Mesenchymal stem cell (in vitro differentiated cells and primary cell): ENCODE results near the gene MACIR.
"Not testable (repeated sequence)": the region's sequence is repeated elsewhere in the genome, so short reads cannot be mapped to it uniquely, and the experiment has no call there.

ENCODE experiments used
- DNase-seq: peaks from one replicate; pipeline ENCODE4 v3.0.0-alpha.2; 2013
- H2AFZ ChIP-seq: one replicate; pipeline ENCODE4 v1.6.1; 2013; ENCODE audit warnings: low read depth, mild to moderate bottlenecking, control low read depth, inconsistent platforms, low read length, moderate library complexity
- H2AK5ac ChIP-seq: 2 replicates; pipeline ENCODE4 v1.6.1; 2013; ENCODE audit warnings: low read length, moderate library complexity, mild to moderate bottlenecking, inconsistent platforms; ENCODE audit not compliant: severe bottlenecking
- H2BK120ac ChIP-seq: one replicate; pipeline ENCODE4 v1.6.1; 2013; ENCODE audit warnings: low read depth, mild to moderate bottlenecking, inconsistent platforms, low read length, moderate library complexity
- H2BK12ac ChIP-seq, 2 experiments: one replicate each; pipeline ENCODE4 v1.6.1; 2013; ENCODE audit warnings: inconsistent platforms in 2 of 2, low read length in 2 of 2, mild to moderate bottlenecking in 2 of 2, moderate library complexity in 2 of 2, control low read depth in 1 of 2
- H2BK15ac ChIP-seq: one replicate; pipeline ENCODE4 v1.6.1; 2013; ENCODE audit warnings: mild to moderate bottlenecking, low read depth, inconsistent platforms; ENCODE audit not compliant: poor library complexity, severe bottlenecking
- H2BK5ac ChIP-seq: 2 replicates; pipeline ENCODE4 v1.6.1; 2013; ENCODE audit warnings: low read depth, mild to moderate bottlenecking, low read length, control low read depth, inconsistent platforms; ENCODE audit not compliant: poor library complexity, severe bottlenecking
- H3K14ac ChIP-seq, 2 experiments: one replicate each; pipeline ENCODE4 v1.6.1; 2013; ENCODE audit warnings: inconsistent platforms in 2 of 2, low read length in 2 of 2, control low read depth in 1 of 2, mild to moderate bottlenecking in 1 of 2, moderate library complexity in 1 of 2
- H3K18ac ChIP-seq, 2 experiments: one replicate each; pipeline ENCODE4 v1.6.1; 2013; ENCODE audit warnings: inconsistent platforms in 2 of 2, low read length in 2 of 2, control low read depth in 1 of 2, low read depth in 1 of 2, mild to moderate bottlenecking in 1 of 2
- H3K23ac ChIP-seq, 2 experiments: one replicate each; pipeline ENCODE4 v1.6.1; 2013; ENCODE audit warnings: inconsistent platforms in 2 of 2, low read length in 2 of 2, mild to moderate bottlenecking in 2 of 2, moderate library complexity in 2 of 2, control low read depth in 1 of 2
- H3K27ac ChIP-seq: 2 replicates; pipeline ENCODE4 v1.5.1; 2013; ENCODE audit warnings: mild to moderate bottlenecking, moderate library complexity, low read length, control low read depth, inconsistent platforms; ENCODE audit not compliant: poor library complexity, severe bottlenecking
- H3K27me3 ChIP-seq, 2 experiments: 2 replicates each; pipeline versions ENCODE4 v1.6.1 to v1.7.0; 2013; ENCODE audit warnings: low read length in 2 of 2, mild to moderate bottlenecking in 2 of 2, moderate library complexity in 2 of 2, control low read depth in 1 of 2, inconsistent platforms in 1 of 2; ENCODE audit not compliant: control insufficient read depth in 1 of 2, insufficient read depth in 1 of 2
- H3K36me3 ChIP-seq, 2 experiments: 2 replicates each; pipeline versions ENCODE4 v1.6.1 to v1.7.0; 2013; ENCODE audit warnings: low read length in 2 of 2, control low read depth in 1 of 2, inconsistent platforms in 1 of 2, low read depth in 1 of 2, mild to moderate bottlenecking in 1 of 2; ENCODE audit not compliant: insufficient read depth in 2 of 2, control insufficient read depth in 1 of 2
- H3K4ac ChIP-seq, 2 experiments: one replicate each; pipeline ENCODE4 v1.6.1; 2013; ENCODE audit warnings: inconsistent platforms in 2 of 2, low read length in 2 of 2, mild to moderate bottlenecking in 2 of 2, moderate library complexity in 2 of 2, control low read depth in 1 of 2, low read depth in 1 of 2
- H3K4me1 ChIP-seq: 2 replicates; pipeline ENCODE4 v1.6.1; 2013; ENCODE audit warnings: low read depth, low read length, control low read depth; ENCODE audit not compliant: control insufficient read depth, insufficient read depth
- H3K4me2 ChIP-seq: 2 replicates; pipeline ENCODE4 v1.6.1; 2013; ENCODE audit warnings: low read length, mild to moderate bottlenecking, inconsistent platforms; ENCODE audit not compliant: poor library complexity, severe bottlenecking
- H3K4me3 ChIP-seq, 2 experiments: 2 replicates each; pipeline versions ENCODE4 v1.5.1 to v1.7.0; 2013; ENCODE audit warnings: low read length in 2 of 2, mild to moderate bottlenecking in 2 of 2, control low read depth in 1 of 2, low read depth in 1 of 2; ENCODE audit not compliant: insufficient read depth in 1 of 2
- H3K79me1 ChIP-seq: replicated peaks from 2 replicates; pipeline ENCODE4 v1.6.1; 2013; ENCODE audit warnings: mild to moderate bottlenecking, control low read depth, low read length, inconsistent platforms; ENCODE audit not compliant: poor library complexity, severe bottlenecking
- H3K9ac ChIP-seq: 2 replicates; pipeline ENCODE4 v1.7.0; 2013; ENCODE audit warnings: mild to moderate bottlenecking, low read length, moderate library complexity
- H3K9me3 ChIP-seq: 2 replicates; pipeline ENCODE4 v1.7.0; 2013; ENCODE audit warnings: mild to moderate bottlenecking, low read length; ENCODE audit not compliant: control insufficient read depth
- H4K8ac ChIP-seq: one replicate; pipeline ENCODE4 v1.6.1; 2013; ENCODE audit warnings: inconsistent platforms, mild to moderate bottlenecking, low read length, moderate library complexity
- H4K91ac ChIP-seq: one replicate; pipeline ENCODE4 v1.6.1; 2013; ENCODE audit warnings: mild to moderate bottlenecking, low read length, inconsistent platforms
- WGBS: methylation state at CpG from one replicate; pipeline ENCODE4 v1.1.7; 2013; ENCODE audit warnings: mixed read lengths; 5-methylcytosine and 5-hydroxymethylcytosine counted together

Gene MACIR

GRCh38 chr5:103218164-103218563 lies 40.4 kb upstream of the MACIR start:
- Histone ChIP-seq H2BK12ac (no peak overlapping the region), H3K36me3 (peaks cover 0 to 3% of the 10 kb centered on the region in 2 experiments), H3K4me1 (no peaks in the 10 kb centered on the region), H3K9me3 (no peaks in the 10 kb centered on the region), H2BK120ac (no peak overlapping the region), H3K27me3 (no peaks in the 10 kb centered on the region), H2AFZ (no peak overlapping the region), H2AK5ac (no peak overlapping the region), H3K9ac (no peak overlapping the region), H3K4ac (no peak overlapping the region), H3K27ac (no peak overlapping the region), H2BK15ac (no peak overlapping the region), H2BK5ac (no peak overlapping the region), H3K4me3 (no peak overlapping the region), H4K91ac (no peak overlapping the region), H4K8ac (no peak overlapping the region), H3K79me1 (no peaks in the 10 kb centered on the region), H3K4me2 (no peak overlapping the region), H3K14ac (no peak overlapping the region), H3K23ac (no peak overlapping the region), H3K18ac (no peak overlapping the region)
- peak; percentile 82 for DNase-seq
- 20% methylated on average over 1 of the region's 5 CpGs for WGBS

GRCh38 chr5:103219074-103219473 lies 39.5 kb upstream of the MACIR start:
- H3K23ac ChIP-seq, H3K79me1 ChIP-seq, DNase-seq, H3K4me1 ChIP-seq, H3K36me3 ChIP-seq, H3K4ac ChIP-seq, H2AFZ ChIP-seq, H3K27me3 ChIP-seq, H3K4me3 ChIP-seq, H2BK12ac ChIP-seq, H3K18ac ChIP-seq, H4K8ac ChIP-seq, H3K9me3 ChIP-seq, H4K91ac ChIP-seq, H2AK5ac ChIP-seq, H3K4me2 ChIP-seq, H3K27ac ChIP-seq, H3K9ac ChIP-seq, H2BK5ac ChIP-seq, H2BK120ac ChIP-seq, H3K14ac ChIP-seq, H2BK15ac ChIP-seq: not testable (repeated sequence)
- WGBS, result no CpG with 5 or more reads among the region's 2 CpGs

DNA sequence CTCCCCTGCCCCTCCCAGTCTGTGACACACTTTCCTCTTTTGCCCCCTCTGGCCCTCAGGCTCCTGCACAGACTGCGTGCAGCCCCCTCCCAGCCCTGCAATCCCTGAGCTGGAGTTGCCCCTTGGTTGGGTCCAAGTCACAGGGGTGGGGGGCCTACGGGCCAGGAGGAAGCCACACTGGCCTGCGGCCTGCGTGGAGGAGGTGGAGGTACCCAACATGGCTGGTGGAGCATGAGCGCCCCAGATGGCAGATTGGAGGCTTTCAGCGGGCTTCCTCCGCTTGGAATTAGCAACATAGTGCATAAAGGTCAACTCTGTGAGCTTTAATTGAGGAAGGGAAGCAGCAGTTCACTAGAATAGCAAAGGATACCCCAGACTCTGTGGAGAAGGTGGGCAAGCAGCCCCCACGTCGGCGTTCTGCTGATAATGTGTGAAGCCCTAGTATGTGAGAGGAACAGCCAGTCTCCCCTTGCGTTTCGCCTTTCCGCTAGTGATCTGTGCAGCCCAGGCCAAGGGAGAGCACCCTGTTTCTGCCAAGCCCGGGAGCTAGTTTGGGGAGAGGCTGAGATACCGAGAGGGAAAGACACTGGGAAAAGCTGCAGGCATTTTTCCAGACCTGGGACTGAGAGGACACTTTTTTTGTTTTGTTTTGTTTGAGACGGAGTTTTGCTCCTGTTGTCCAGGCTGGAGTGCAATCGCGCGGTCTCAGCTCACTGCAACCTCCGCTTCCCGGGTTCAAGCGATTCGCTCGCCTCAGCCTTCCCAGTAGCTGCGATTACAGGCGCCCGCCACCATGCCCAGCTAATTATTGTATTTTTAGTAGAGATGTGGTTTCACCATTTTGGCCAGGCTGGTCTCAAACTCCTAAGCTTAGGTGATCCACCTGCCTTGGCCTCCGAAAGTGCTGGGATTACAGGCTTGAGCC lies 35.3 kb upstream of the MACIR start:
- no peak overlapping the region for H2BK12ac ChIP-seq
- no peak overlapping the region for H2BK15ac ChIP-seq
- H2AK5ac ChIP-seq, result no peak overlapping the region
- no peaks in the 10 kb centered on the region for H3K79me1 ChIP-seq
- peaks cover 3% of the 10 kb centered on the region for H3K4me1 ChIP-seq
- H3K9me3 ChIP-seq, result no peaks in the 10 kb centered on the region
- H3K27ac ChIP-seq, result no peak overlapping the region
- WGBS, result 97% methylated on average over 28 of the region's 28 CpGs
- H3K27me3 ChIP-seq, result no peaks in the 10 kb centered on the region
- H3K36me3 ChIP-seq, result no peaks in the 10 kb centered on the region
- H4K8ac ChIP-seq, result no peak overlapping the region
- no peak overlapping the region for H3K23ac ChIP-seq
- H3K14ac ChIP-seq, result no peak overlapping the region
- no peak overlapping the region for H4K91ac ChIP-seq
- no peak overlapping the region for H2BK120ac ChIP-seq
- no peak overlapping the region for H3K18ac ChIP-seq
- H3K9ac ChIP-seq, result no peak overlapping the region
- no peak overlapping the region for H3K4me3 ChIP-seq
- no peak overlapping the region for H2AFZ ChIP-seq
- no peak overlapping the region for H3K4ac ChIP-seq
- H3K4me2 ChIP-seq, result no peak overlapping the region
- no peak overlapping the region for H2BK5ac ChIP-seq
- no peak for DNase-seq

DNA sequence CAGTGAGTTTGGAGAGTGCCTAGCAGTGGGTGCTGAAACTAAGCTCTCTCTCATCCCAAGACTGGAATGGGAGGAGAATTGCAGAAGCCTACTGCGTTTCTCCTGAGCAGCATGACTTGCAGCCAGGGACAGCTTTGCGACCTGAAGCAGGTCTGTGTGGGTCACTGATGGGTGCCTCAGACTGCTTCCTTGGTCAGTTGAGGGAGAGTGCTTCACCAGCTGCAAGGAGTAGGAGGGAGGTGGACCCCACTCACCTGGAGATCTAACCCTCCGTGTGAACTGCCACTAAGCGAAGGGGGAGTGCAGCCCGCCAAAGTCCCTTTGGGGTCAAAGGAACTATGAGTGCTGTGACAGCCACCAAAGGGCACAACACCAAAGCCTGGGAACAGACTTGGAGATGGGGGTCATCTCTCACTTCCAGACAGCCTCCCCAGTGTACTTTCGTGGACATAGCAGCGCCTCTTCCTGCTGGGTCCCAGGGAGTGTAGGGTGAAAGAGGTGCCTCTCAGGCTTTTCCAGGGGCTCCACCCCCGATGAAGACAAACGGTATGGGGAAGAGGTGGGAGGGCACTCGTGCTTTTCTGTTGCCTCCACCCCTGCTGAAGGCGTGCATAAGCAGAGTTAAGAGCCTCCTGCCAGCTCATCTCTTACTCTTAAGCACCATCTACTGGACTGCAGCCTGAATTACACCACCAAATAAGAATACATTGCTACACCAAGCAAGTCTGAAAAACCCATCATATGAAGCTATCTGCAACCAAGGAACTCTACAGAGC lies 34.3 kb upstream of the MACIR start:
- H2AK5ac ChIP-seq, result no peak overlapping the region
- no peak overlapping the region for H3K14ac ChIP-seq
- H3K9me3 ChIP-seq, result no peaks in the 10 kb centered on the region
- H3K18ac ChIP-seq, result peak overlapping the region in 1 of 2 experiments; percentile 11
- H3K4ac ChIP-seq, result no peak overlapping the region
- no peaks in the 10 kb centered on the region for H3K27me3 ChIP-seq
- DNase-seq, result peak; percentile 78
- peak overlapping the region; percentile 26 for H3K4me2 ChIP-seq
- no peaks in the 10 kb centered on the region for H3K36me3 ChIP-seq
- no peak overlapping the region for H4K91ac ChIP-seq
- H3K27ac ChIP-seq, result no peak overlapping the region
- H2BK12ac ChIP-seq, result no peak overlapping the region
- H2BK15ac ChIP-seq, result no peak overlapping the region
- H2BK5ac ChIP-seq, result no peak overlapping the region
- H3K9ac ChIP-seq, result peak overlapping the region; percentile 61
- peak overlapping the region; percentile 36 for H2AFZ ChIP-seq
- peak overlapping the region; percentile 59 for H4K8ac ChIP-seq
- no peak overlapping the region for H2BK120ac ChIP-seq
- WGBS, result 48% methylated on average over 9 of the region's 11 CpGs
- H3K23ac ChIP-seq, result no peak overlapping the region
- peaks cover 3% of the 10 kb centered on the region for H3K4me1 ChIP-seq
- no peaks in the 10 kb centered on the region for H3K79me1 ChIP-seq
- H3K4me3 ChIP-seq, result peak overlapping the region in 1 of 2 experiments; percentile 49
